ENCODE measurements around the gene ADGRD1.

Gene ADGRD1

DNA sequence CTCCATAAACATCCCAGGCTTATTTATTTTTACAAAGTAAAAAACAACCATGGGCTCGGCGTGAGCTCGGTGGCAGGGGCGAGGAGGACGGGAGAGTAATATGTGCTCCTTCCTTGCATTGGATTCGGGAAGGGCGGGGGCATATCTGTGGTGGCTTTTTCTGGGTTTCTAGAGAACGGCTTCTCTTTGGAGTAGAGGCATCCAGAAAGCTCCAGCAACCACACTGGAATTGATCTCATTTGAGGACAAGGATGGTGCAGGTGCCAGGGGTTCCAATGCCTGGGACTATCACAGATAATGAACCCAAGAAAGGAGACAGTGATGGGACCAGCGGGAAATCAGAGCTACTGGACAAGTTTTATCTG, 18.9 kb downstream of the ADGRD1 start:
- H3K4me3 ChIP-seq (ENCODE audit: low read depth, low read length): no peak overlapping the region
- TF ChIP-seq, protein P1, sequence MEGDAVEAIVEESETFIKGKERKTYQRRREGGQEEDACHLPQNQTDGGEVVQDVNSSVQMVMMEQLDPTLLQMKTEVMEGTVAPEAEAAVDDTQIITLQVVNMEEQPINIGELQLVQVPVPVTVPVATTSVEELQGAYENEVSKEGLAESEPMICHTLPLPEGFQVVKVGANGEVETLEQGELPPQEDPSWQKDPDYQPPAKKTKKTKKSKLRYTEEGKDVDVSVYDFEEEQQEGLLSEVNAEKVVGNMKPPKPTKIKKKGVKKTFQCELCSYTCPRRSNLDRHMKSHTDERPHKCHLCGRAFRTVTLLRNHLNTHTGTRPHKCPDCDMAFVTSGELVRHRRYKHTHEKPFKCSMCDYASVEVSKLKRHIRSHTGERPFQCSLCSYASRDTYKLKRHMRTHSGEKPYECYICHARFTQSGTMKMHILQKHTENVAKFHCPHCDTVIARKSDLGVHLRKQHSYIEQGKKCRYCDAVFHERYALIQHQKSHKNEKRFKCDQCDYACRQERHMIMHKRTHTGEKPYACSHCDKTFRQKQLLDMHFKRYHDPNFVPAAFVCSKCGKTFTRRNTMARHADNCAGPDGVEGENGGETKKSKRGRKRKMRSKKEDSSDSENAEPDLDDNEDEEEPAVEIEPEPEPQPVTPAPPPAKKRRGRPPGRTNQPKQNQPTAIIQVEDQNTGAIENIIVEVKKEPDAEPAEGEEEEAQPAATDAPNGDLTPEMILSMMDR (IDR thresholded peaks at IDR 0.05; ENCODE audit: low read depth, low read length): no peak

DNA sequence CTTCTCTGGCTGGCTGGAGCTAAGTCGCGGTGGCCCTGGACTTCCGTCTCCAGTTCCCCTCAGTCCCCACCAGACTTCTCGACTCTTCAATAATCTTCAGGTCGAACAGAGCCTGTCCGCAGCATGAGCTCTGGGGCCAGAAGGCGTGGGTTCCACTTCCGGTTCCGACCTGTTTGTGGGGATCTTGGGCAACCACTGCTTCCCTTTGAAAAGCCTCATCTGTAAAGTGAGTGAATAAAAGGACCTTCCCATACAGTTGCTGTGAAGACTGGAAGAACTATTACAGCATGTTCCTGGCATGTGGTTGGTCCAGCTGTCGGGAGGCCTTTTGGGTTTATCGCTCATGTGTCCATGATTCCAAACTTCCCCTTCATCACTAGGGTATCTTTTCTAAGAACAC, 19.4 kb downstream of the ADGRD1 start:
- TF ChIP-seq, protein P1 (IDR thresholded peaks at IDR 0.05; ENCODE audit: low read depth, low read length): no peak
- no peak overlapping the region for H3K4me3 ChIP-seq (ENCODE audit: low read depth, low read length)

DNA sequence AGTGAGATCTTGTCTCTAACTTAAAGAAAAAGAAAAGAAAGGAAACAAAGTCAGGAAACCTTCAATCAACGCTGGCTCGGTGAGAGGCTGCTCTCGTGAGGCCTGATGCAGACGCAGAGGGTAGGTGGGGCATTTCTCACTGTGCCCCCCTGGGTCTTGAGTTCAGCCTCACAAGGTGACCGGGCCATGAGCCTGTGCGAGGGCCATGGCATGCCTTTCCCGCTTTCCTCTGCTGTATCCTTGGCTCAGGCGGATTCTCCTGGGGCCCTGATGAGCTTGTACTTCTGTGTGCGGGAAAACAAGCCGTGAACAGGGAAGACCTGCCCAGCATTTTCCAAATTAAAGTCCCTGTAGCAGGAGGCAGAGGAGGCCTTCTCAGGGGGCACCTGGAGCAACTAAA, 20.2 kb downstream of the ADGRD1 start:
- TF ChIP-seq, protein P1 (IDR thresholded peaks at IDR 0.05; ENCODE audit: low read depth, low read length): no peak
- H3K4me3 ChIP-seq (ENCODE audit: low read depth, low read length): no peak overlapping the region

DNA sequence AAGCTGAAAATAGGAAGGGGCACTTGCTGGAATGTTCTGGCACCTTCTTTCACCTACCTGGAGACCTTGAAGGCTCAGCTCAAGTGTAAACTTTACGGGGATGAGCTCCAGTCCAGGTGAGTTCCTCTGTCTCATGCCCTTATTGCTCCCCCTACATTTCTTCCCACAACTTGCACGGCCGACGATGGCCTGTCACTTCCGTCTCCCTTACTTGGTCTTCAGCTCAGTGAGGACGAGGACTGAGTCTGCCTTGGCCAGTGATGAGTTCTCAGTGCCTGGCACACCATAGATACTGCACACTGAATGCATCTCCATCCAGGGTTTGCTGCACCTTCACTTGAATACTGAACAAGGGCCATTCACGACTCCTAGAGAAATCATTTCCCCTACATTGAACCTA, 21.4 kb downstream of the ADGRD1 start:
- TF ChIP-seq, protein P1 (IDR thresholded peaks at IDR 0.05; ENCODE audit: low read depth, low read length): no peak
- H3K4me3 ChIP-seq (ENCODE audit: low read depth, low read length): no peak overlapping the region

DNA sequence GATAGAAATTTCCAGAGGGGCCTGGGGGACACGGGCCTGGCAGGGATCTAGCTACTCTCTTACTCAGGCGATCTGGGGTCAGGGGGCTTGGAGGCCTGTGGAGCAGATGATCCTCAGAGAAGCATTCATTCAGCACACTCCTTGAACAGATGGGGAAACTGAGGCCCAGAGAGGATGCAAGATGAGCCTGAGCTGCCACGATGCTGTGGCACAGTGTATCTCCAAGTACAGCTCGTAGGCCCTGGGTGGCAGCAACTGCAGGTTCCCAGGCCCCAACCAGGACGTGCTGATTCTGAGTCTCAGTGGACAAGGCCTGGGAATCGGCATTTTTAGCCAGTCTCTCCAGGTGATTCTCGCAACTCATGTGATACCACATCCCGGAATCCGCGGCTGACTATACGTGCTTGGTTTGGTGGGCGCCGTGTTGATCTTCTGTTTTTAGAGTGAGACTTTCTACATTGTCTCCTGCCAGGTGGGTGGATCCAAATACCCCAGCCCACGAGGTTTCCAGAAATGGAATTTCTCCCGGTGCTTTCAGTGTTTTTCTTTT, 22.5 kb downstream of the ADGRD1 start:
- H3K4me3 ChIP-seq (ENCODE audit: low read depth, low read length): no peak overlapping the region
- TF ChIP-seq, protein P1 (IDR thresholded peaks at IDR 0.05; ENCODE audit: low read depth, low read length): no peak

DNA sequence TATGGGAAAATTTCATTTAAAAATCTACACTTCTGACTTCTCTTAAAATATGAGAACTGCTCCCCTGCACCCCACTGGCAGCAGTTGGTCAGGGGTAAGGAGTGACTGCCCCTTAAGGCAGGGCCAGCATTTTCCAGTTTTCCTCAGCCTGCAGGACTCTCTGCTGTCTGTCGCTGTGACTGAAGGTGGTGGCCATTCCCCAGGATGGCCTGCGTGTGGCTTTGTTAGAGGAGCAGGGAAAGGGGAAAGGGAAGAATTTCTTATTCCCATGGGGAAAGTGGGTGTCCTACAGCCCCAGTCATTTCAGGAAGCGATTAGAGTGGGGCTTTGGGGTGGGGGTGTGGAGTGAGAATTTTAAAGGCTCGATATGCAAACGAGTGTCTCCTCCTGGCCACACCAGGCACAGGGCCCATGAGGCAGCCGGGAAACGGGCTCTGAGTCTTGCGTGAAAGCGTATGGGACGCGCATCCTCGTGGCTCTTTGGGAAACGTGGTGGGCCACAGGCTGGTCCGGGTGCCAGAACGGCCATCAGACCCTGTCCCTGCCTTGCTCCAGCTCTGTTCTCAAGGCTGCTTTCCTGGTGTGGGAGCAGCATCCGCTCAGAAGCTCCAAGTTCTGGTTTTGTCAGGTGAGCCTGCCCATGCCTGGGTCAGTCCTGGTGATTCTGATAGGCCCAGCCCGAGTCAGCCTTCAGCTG, 23.5 kb downstream of the ADGRD1 start:
- TF ChIP-seq, protein P1 (IDR thresholded peaks at IDR 0.05; ENCODE audit: low read depth, low read length): no peak
- H3K4me3 ChIP-seq (ENCODE audit: low read depth, low read length): no peak overlapping the region

DNA sequence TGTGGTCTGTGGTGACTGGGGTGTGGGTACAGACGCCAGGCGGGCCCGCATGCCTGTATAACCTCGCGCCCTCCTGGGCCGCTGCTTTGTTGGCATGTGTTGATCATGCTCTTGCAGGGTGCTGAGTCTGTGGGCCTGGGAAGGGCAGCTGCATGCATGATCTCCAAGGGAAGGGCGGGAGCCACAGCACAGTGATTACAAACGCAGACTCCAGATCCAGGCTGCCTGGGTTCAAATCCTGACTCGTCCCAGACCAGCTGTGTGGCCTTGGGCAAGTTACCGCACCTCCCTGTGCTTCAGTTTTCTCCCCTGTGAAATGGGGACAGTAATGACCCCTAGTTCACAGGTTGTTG, 24.0 kb downstream of the ADGRD1 start:
- no peak overlapping the region for H3K4me3 ChIP-seq (ENCODE audit: low read depth, low read length)
- TF ChIP-seq, protein P1 (IDR thresholded peaks at IDR 0.05; ENCODE audit: low read depth, low read length): no peak

Data from WI38 (cell line).